GM12874 (cell line): ENCODE data around the gene NLRC5.

ENCODE experiments used
- TF ChIP-seq, protein P1 (sequence below): IDR thresholded peaks from 2 replicates; pipeline ENCODE4 v1.5.1; 2011; ENCODE audit warnings: low read depth, mild to moderate bottlenecking, control low read depth, low read length, moderate library complexity; ENCODE audit not compliant: insufficient read depth

NLRC5 gene

GRCh38 chr16:56972403-56973293, 16.7 kb upstream of the NLRC5 start:
- TF ChIP-seq, protein P1, sequence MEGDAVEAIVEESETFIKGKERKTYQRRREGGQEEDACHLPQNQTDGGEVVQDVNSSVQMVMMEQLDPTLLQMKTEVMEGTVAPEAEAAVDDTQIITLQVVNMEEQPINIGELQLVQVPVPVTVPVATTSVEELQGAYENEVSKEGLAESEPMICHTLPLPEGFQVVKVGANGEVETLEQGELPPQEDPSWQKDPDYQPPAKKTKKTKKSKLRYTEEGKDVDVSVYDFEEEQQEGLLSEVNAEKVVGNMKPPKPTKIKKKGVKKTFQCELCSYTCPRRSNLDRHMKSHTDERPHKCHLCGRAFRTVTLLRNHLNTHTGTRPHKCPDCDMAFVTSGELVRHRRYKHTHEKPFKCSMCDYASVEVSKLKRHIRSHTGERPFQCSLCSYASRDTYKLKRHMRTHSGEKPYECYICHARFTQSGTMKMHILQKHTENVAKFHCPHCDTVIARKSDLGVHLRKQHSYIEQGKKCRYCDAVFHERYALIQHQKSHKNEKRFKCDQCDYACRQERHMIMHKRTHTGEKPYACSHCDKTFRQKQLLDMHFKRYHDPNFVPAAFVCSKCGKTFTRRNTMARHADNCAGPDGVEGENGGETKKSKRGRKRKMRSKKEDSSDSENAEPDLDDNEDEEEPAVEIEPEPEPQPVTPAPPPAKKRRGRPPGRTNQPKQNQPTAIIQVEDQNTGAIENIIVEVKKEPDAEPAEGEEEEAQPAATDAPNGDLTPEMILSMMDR = no peak

DNA sequence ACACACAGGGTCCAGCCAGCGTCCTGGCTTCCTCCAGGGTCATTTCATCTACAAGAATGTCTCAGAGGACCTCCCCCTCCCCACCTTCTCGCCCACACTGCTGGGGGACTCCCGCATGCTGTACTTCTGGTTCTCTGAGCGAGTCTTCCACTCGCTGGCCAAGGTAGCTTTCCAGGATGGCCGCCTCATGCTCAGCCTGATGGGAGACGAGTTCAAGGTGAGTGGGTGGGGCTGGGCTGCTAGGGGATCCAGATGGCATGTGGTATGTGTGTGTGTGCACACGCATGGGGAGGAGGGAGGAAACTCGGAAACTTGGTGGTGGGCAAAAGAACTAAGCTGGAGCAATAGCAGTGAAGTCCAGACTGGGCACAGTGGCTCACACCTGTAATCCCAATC, 16.1 kb upstream of the NLRC5 start:
- TF ChIP-seq, protein P1 = no peak

DNA sequence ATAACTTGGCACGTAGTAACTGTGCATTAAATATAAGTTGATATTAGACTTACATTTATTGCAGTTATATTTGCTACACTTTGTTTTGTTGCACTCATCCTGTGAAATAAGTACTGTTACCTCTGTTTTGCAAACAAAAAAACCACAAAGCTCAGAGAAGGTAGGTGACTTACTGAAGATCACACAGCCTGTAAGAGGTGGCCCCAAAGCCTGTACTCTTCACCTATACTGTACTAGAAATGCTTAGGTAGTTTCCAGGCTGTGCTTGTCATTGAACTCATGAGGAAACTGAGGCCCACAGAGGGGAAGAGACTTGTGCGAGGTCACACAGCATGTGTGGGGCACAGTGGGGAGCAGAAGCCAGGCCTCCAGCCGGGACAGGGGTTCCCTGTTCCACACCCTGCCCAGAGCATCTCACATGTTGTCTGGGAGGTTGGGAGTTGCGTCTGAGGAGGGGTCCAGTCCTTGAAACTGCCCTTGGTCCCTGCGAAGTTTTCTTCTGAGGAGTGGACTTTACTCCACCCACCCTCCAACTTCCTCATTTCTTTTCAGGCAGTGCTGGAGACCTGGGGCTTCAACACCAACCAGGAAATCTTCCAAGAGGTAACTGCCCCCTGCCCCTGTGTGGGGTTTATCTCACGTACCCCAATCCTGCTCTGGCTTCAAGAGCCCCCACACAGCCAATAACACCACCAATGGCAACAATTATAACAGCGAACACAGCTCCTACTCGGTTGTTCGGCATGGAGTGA, 14.6 kb upstream of the NLRC5 start:
- TF ChIP-seq, protein P1 = no peak

GRCh38 chr16:56975714-56976113, 13.6 kb upstream of the NLRC5 start:
- TF ChIP-seq, protein P1 = no peak

DNA sequence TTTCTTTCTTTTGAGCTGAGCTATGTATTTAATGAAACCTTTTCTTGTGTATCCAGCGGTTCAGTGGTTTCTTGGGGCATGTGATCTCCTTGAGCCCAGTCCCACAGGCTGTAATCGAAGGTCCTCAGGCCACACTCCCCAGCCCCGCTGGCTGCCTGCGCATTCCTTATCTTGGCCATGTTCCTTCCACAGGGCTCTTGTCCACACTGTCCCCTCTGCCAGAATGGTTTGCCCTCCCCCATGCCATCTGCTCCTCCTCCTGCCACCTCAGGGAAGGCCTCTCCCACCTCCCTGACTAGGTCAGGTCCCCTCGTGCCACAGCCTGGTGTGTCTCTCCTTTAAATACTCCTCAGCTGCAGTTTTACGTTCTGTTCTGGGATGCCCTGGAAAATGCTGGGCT, 12.1 kb upstream of the NLRC5 start:
- TF ChIP-seq, protein P1 = no peak

DNA sequence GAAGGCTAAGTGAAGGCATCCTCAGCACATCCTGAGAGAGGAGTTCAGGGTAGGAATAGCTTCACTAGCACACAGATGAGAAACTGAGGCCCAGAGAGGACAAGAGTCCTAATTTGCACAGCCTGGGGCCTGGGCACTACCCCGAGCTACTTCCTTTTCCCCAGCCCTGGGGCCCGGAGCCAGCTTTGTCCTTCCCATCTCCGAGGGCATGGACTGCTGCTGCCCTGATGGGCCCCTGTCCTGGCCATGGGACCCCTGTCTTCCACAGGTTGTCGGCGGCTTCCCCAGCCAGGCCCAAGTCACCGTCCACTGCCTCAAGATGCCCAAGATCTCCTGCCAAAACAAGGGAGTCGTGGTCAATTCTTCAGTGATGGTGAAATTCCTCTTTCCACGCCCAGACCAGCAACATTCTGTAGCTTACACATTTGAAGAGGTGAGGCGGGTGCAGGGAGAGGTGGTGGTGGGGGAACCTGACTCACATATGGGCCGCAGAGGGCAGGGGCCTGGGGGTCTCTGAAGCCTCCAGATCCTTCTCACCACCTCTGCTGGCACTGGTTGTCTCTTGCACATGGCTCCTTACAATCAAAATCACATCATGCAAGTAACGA, 11.4 kb upstream of the NLRC5 start:
- TF ChIP-seq, protein P1 = no peak

DNA sequence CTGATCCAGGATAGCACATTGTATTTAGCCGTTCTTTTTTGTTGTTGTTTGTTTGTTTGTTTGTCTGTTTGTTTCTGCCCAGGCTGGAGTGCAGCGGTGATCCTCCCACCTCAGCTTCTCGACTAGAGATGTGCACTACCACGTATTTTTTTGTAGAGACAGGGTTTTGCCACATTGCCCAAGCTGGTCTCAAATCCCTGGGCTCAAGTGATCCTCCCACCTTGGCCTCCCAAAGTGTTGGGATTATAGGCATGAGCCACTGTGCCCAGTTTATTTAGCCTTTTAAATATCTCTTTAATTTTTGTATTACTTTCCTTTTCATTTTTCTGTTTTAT, 9.2 kb upstream of the NLRC5 start:
- TF ChIP-seq, protein P1 = no peak
